ENCODE measurements around the gene PDE10A.
"Not testable (repeated sequence)": the region's sequence is repeated elsewhere in the genome, so short reads cannot be mapped to it uniquely, and the experiment has no call there.

The PDE10A gene

GRCh38 chr6:165628955-165629354 is 34.1 kb downstream of the PDE10A start:
- no peak for DNase-seq (ENCODE audit: extremely low read depth in 1 of 2, low read depth in 1 of 2)

DNA sequence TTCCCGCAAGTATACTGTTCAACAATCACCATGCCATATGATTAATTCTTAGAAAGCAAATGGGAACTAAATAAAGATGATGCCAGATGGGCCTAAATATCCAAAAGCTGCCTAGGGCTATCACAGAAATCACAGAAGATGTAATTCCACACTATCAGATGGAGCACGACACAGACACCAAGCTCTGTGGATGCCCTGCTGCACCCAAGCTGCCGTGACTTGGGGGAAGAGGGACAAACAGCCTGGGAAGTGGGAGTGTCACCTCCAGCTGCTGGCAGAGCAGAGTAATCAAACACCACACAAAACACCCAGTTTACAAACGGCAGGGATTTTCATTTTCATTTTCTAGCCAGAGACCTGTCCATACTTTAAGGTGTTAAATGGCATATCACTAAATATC is 35.7 kb downstream of the PDE10A start:
- no peak for DNase-seq (ENCODE audit: extremely low read depth in 1 of 2, low read depth in 1 of 2)

GRCh38 chr6:165626711-165627110 is 36.3 kb downstream of the PDE10A start:
- no peak for DNase-seq (ENCODE audit: extremely low read depth in 1 of 2, low read depth in 1 of 2)

DNA sequence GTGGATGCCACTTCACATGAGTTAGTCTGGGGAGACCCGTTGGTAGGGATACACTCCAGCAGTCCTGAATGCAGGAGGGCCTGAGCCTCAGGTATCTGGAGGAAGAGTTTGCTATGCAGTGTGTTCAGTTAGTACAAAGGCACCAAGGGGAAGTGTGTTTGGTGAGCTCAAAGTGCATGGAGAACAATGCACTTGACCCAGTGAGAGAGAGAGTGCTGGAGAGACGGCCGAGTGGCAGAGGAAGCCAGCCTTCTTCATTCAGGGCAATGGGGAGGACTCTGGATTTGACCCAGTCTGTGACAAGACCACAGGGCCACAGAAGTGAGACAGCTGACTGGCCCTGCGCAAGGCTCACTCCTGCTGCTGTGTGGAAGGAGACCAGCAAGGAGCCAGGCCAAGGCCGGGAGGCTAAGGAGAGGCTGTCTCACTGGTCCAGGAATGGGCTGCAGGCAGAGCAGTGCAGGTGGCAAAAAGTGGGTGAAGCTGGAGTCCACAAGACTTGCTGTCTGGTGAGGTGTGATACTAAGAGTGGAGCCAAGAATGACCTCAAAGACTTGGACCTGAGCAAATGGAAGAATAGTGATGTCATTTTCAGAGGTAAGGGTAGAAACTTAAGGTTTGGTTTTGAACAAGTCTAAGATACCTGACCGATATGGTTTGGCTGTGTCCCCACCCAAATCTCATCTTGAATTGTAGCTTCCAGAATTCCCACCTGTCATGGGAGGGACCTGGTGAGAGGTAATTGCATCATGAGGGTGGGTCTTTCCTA is 38.0 kb downstream of the PDE10A start:
- DNase-seq (ENCODE audit: extremely low read depth in 1 of 2, low read depth in 1 of 2), result no peak

GRCh38 chr6:165621940-165622339 is 41.1 kb downstream of the PDE10A start:
- no peak for DNase-seq (ENCODE audit: extremely low read depth in 1 of 2, low read depth in 1 of 2)

GRCh38 chr6:165618891-165619290 is 44.1 kb downstream of the PDE10A start:
- DNase-seq (ENCODE audit: extremely low read depth in 1 of 2, low read depth in 1 of 2), result not testable (repeated sequence)

GRCh38 chr6:165618241-165618640 is 44.8 kb downstream of the PDE10A start:
- no peak for DNase-seq (ENCODE audit: extremely low read depth in 1 of 2, low read depth in 1 of 2)

GRCh38 chr6:165617528-165617927 is 45.5 kb downstream of the PDE10A start:
- DNase-seq (ENCODE audit: extremely low read depth in 1 of 2, low read depth in 1 of 2), result no peak

DNA sequence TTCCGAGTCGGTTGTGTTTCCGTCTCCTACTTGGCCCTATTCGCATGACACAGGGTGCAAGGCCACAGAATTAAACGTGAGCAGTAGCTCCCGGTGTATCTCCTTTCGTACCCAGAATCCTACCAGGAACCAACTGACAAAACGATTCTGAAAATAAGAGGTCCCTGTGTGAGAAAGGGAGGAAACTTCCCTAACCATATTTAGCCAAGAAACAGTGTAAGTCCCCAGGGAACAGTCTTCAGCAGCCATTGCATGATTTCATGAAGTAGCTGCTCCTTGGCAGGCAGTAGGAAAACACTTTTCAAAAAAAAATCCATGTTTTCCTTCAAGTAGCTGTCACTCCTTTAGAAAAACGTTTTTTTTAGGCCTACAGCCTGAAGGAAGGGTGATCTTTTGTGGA is 46.9 kb downstream of the PDE10A start:
- no peak for DNase-seq (ENCODE audit: extremely low read depth in 1 of 2, low read depth in 1 of 2)

DNA sequence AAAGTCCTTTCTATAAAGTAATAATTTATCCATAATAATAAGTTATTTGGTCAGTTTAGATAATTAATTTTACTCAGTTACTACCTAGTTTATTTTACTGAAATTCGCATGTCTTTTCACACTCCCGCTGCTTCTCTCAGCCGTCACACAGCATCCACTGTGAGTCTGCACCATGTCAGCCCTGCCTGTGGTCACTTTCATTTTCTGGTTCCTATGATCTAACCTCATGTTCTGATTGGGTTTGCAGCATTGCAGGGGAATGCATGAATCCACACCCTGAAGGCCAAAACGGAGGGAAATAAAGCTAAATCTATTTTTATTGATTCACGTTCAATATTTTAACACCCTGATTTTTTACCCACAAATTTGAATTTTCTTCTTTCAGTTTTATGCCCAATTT is 47.4 kb downstream of the PDE10A start:
- DNase-seq (ENCODE audit: extremely low read depth in 1 of 2, low read depth in 1 of 2), result no peak

GRCh38 chr6:165611294-165611693 is 51.7 kb downstream of the PDE10A start:
- DNase-seq (ENCODE audit: extremely low read depth in 1 of 2, low read depth in 1 of 2), result no peak

DNA sequence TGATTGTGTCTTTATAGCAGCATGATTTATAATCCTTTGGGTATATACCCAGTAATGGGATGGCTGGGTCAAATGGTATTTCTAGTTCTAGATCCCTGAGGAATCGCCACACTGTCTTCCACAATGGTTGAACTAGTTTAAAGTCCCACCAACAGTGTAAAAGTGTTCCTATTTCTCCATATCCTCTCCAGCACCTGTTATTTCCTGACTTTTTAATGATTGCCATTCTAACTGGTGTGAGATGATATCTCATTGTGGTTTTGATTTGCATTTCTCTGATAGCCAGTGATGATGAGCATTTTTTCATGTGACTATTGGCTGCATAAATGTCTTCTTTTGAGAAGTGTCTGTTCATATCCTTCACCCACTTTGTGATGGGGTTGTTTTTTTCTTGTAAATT is 54.5 kb downstream of the PDE10A start:
- not testable (repeated sequence) for DNase-seq (ENCODE audit: extremely low read depth in 1 of 2, low read depth in 1 of 2)

GRCh38 chr6:165606740-165607008 is 56.4 kb downstream of the PDE10A start:
- no peak for DNase-seq (ENCODE audit: extremely low read depth in 1 of 2, low read depth in 1 of 2)

DNA sequence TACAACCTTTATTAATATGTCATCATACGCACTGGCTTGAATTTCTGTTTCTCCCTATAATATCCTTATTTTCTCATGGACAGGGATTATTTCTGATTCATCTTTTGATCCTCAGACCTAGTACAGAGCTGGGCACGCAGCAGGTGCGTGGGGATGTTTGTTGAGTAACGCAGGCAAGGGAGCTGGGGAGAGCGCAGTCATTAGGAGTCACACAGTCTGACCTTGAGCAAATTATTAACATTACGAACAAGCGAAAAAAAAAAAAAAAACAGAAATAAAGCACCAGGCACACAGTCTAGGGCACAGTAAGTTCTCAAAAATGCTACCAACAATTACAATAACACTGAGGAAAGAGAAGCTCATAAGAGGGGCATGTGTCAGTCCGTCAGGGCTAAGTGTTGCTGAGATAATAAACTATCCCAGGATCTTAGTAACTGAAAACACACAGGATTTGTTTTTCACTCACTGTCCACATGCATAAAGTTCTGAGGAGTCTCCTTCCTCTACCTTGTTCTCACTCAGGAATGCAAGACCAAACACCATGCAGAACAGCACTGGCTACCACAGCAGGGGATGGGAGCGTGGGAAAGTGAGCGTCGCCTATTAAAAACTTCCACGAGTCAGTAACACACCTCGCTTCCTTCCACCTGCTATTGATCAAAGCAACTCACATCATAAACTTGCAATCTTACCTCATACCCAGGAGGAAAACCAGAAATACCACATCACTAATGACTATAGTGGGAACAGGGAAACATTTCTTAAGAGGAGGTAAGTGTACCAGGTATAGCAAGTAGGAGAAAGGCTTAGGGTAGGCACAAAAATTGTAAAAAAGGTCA is 56.9 kb downstream of the PDE10A start:
- DNase-seq (ENCODE audit: extremely low read depth in 1 of 2, low read depth in 1 of 2), result no peak

- no peak for DNase-seq (ENCODE audit: extremely low read depth in 1 of 2, low read depth in 1 of 2)
Measured at GRCh38 chr6:165605182-165605875, 57.7 kb downstream of the PDE10A start.

DNA sequence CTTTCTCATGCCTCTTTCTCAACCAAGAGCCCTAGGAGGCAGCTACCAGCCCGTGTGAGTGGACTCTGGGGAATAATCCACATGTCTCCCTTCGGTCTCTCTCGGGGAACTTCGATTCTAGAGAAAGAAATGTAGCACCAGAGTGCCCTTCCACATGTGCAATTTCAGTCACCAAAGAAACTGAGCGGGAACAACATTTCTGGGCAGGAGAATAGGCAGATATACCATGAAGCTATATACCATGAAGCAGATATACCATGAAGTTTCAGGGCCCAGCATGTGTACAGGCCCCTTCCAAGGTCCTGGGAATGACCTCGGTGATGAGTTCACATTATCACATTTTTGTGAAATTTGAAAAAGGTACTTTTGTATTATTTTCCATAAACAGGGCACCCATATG is 60.8 kb downstream of the PDE10A start:
- DNase-seq (ENCODE audit: extremely low read depth in 1 of 2, low read depth in 1 of 2), result no peak

GRCh38 chr6:165600606-165601005 is 62.4 kb downstream of the PDE10A start:
- no peak for DNase-seq (ENCODE audit: extremely low read depth in 1 of 2, low read depth in 1 of 2)

DNA sequence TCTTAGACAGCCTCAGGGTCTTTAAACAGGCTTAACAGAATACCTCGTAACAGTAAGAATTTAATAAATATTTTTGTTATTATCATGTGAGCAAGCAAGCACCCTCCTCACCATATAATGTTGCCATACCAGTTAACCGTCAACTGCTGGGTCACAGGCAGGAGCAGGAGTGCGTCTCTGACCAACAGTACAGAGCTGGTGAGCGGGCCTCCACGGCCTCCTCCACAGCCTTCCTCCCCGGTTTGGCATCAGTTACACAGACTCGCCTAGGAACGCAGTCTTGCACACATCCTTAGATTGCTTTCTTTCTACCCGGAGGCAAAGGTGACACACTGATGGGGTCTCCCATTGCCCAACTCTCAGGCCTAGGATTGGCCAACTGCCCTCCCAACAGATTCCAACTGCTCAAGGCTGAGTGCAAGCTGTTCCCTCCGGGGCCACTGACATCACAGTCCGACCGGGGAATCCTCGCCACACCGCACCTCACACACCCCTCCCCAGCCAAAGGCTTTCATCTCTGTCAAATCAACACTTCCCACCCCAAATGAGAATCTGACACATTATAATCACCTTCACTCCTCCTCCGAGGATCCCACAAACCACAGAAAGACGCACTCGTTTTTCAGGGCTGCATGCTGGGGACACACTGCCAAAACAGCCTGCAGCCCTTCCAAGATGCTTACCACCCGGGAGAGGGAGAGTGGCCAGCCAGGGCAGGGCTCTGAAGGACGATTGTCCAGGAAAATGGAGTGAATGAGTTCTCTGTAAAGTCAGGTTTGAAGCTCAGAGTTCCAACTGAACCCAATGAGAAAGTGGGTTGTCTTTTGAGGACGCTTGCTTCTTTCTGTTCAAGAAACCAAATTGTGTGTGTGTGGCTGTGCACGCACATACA is 63.2 kb downstream of the PDE10A start:
- no peak for DNase-seq (ENCODE audit: extremely low read depth in 1 of 2, low read depth in 1 of 2)

DNA sequence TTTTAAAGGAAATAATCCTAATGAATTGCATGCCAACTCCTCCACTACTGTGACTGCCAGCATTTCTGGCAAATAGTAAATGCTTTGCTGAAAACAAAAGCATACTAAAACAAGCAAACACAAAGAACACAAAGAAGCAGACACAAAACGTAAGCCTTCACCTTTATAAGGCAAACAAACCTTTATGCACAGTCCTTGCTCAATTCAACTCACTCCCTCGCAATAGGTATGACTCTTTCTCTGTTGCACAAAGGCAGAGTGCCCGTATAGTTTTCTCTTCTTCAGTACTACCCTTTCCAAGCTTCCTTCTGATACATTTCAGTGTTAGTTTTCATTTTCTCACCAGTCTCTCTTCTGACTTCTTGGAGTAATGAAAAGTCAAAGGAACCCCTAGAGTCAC is 63.9 kb downstream of the PDE10A start:
- DNase-seq (ENCODE audit: extremely low read depth in 1 of 2, low read depth in 1 of 2), result no peak

DNA sequence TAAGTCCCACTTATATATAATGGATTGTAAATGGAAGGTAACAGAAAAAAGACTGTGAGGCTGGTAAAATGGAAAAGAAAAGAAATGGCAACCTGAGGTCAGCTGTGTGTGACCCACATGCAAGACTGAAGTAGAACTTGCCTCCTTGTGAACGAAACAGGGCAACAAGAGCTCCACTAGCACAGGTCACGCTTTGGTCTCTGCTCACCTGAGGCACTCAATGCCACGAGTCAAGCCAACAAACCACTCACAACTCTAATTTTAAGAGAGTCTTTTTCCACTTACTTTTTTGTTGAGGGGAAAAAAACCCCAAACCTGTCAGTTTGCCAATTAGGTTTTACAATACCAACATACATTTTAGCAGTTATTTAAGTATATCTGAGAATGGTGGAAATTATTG is 65.2 kb downstream of the PDE10A start:
- no peak for DNase-seq (ENCODE audit: extremely low read depth in 1 of 2, low read depth in 1 of 2)

Data from activated CD8-positive, alpha-beta memory T cell treated with anti-CD3 and anti-CD28 coated beads for 1 hour (primary cell).